ENCODE measurements around the gene SAMD4B. TPM values are rescaled to one million over a fixed set of nuclear protein-coding genes. Genes with fewer than 3 reads are reported as not detected.

Gene SAMD4B
- total and polyA plus RNA-seq, 9 of the 15 experiments (the other 6 are each of a cell fraction or from before 2014, with no cell fraction given), result 3.4 to 90.5 (median 38.0) TPM

DNA sequence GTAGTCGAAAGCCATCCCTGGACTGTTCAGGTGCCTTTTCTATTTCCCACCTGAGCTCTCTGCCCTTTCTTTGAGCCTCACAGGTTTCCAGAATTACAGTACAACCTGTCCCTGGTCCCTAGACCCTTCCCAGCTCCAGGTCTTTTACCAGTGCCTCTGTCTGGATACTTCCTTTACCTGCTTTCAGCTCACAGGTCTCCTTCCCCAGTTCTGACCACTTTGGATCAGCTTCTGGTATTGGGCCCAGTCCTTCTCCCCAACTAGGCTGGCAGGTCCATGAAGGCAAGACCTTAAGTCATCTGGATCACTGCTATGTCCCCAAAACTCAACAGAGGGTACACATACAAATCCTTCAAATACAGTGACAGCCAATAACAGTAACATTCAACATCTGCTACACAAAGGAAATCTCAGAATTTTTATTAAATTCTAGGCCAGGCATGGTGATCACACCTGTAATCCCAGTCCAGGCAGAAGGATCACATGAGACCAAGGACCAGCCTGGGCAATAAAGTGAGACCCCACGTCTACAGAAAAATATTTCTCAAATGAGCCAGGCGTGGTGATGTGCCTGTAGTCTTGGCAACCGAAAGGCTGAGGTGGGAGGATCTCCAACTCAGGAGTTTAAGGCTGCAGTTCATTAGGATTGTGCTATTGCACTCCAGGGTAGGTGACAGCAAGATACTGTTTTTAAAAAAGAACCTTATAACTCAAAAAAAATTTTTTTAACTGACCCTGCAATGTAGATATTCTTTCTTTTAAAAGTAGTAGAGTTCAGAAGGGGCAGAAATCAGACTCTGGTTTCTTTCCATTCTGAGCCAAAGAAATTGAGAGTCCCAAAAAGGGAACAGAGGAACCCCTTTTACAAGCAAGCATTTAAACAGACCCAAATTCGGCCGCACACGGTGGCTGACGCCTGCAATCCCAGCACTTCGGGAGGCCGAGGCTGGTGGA is 92.2 kb downstream of the SAMD4B start:
- FAIRE-seq (no peak), DNase-seq (ENCODE audit: extremely low read depth in 1 of 4, low spot score in 3 of 4) (no peak), ATAC-seq (no peak)
- in situ Hi-C loops (cut with MboI), result no loop called here
- intact Hi-C loops (cut with micrococcal nuclease), result no loop called here
- Histone ChIP-seq H3K9me1 (ENCODE audit: control insufficient read depth, insufficient read depth, low read length) (no peaks in the 10 kb centered on the region), H3K9me3 (replicated peaks; ENCODE audit: control insufficient read depth, insufficient read depth, low read depth, low read length) (no peaks in the 10 kb centered on the region), H2AFZ (ENCODE audit: low read depth, low read length) (no peak overlapping the region), H3K4me3 (peak overlapping the region; percentile 100), H3K4me1 (replicated peaks in 1 of 2; ENCODE audit: control insufficient read depth in 2 of 2, insufficient read depth in 2 of 2, low read length in 2 of 2) (peaks cover 28 to 33% of the 10 kb centered on the region in 2 experiments), H4K20me1 (replicated peaks; ENCODE audit: control insufficient read depth, insufficient read depth, low read length) (peaks cover 21% of the 10 kb centered on the region), H3K9ac (ENCODE audit: insufficient read depth in 1 of 2, low read depth in 2 of 2, low read length in 2 of 2) (peak overlapping the region; percentile 95 to 99), H3K27me3 (ENCODE audit: control insufficient read depth in 2 of 2, insufficient read depth in 2 of 2, low read length in 2 of 2) (no peaks in the 10 kb centered on the region), H3K4me2 (ENCODE audit: insufficient read depth, low read length) (peak overlapping the region; percentile 98), H3K27ac (ENCODE audit: extremely low read depth, low read depth, low read length) (peak overlapping the region; percentile 95), H3K79me2 (ENCODE audit: control insufficient read depth, insufficient read depth, low read length) (peaks cover 32% of the 10 kb centered on the region), H3K36me3 (ENCODE audit: control insufficient read depth, insufficient read depth, low read length) (peaks cover 37% of the 10 kb centered on the region)
- BruUV-seq (replicated peaks), result no TSS peak
- ChIA-PET CTCF (ENCODE audit: low intra/inter-chr PET ratio) (no interaction called here), POLR2A (interaction anchor here (0.8 to 6.2 kb wide), 17 partner anchors 10 to 238 kb away, joined by 3 to 141 read pairs (median 6); partner anchors contain the start of genes MED29, PAF1, SUPT5H and TIMM50)
- 12% methylated on average over 10 of the region's 10 CpGs for WGBS (ENCODE audit: insufficient coverage, low coverage, missing lambda C conversion rate)
- no peak for TF ChIP-seq PHB (CRISPR knock-in tag; IDR thresholded peaks at IDR 0.05)
- TF ChIP-seq RFX7 (CRISPR knock-in tag; IDR thresholded peaks at IDR 0.05), result no peak
- TF ChIP-seq EGR1 (conservative IDR thresholded peaks at IDR 0.05), result no peak
- TF ChIP-seq, protein P1, sequence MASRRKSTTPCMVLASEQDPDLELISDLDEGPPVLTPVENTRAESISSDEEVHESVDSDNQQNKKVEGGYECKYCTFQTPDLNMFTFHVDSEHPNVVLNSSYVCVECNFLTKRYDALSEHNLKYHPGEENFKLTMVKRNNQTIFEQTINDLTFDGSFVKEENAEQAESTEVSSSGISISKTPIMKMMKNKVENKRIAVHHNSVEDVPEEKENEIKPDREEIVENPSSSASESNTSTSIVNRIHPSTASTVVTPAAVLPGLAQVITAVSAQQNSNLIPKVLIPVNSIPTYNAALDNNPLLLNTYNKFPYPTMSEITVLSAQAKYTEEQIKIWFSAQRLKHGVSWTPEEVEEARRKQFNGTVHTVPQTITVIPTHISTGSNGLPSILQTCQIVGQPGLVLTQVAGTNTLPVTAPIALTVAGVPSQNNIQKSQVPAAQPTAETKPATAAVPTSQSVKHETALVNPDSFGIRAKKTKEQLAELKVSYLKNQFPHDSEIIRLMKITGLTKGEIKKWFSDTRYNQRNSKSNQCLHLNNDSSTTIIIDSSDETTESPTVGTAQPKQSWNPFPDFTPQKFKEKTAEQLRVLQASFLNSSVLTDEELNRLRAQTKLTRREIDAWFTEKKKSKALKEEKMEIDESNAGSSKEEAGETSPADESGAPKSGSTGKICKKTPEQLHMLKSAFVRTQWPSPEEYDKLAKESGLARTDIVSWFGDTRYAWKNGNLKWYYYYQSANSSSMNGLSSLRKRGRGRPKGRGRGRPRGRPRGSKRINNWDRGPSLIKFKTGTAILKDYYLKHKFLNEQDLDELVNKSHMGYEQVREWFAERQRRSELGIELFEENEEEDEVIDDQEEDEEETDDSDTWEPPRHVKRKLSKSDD (conservative IDR thresholded peaks at IDR 0.05; ENCODE audit: low read length), result no peak
- TF ChIP-seq, protein P2, sequence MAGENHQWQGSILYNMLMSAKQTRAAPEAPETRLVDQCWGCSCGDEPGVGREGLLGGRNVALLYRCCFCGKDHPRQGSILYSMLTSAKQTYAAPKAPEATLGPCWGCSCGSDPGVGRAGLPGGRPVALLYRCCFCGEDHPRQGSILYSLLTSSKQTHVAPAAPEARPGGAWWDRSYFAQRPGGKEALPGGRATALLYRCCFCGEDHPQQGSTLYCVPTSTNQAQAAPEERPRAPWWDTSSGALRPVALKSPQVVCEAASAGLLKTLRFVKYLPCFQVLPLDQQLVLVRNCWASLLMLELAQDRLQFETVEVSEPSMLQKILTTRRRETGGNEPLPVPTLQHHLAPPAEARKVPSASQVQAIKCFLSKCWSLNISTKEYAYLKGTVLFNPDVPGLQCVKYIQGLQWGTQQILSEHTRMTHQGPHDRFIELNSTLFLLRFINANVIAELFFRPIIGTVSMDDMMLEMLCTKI (IDR thresholded peaks at IDR 0.05; ENCODE audit: partially characterized antibody), result no peak
- TF ChIP-seq MAFK (IDR thresholded peaks at IDR 0.05; ENCODE audit: low read length), result no peak
- TF ChIP-seq, protein P3, sequence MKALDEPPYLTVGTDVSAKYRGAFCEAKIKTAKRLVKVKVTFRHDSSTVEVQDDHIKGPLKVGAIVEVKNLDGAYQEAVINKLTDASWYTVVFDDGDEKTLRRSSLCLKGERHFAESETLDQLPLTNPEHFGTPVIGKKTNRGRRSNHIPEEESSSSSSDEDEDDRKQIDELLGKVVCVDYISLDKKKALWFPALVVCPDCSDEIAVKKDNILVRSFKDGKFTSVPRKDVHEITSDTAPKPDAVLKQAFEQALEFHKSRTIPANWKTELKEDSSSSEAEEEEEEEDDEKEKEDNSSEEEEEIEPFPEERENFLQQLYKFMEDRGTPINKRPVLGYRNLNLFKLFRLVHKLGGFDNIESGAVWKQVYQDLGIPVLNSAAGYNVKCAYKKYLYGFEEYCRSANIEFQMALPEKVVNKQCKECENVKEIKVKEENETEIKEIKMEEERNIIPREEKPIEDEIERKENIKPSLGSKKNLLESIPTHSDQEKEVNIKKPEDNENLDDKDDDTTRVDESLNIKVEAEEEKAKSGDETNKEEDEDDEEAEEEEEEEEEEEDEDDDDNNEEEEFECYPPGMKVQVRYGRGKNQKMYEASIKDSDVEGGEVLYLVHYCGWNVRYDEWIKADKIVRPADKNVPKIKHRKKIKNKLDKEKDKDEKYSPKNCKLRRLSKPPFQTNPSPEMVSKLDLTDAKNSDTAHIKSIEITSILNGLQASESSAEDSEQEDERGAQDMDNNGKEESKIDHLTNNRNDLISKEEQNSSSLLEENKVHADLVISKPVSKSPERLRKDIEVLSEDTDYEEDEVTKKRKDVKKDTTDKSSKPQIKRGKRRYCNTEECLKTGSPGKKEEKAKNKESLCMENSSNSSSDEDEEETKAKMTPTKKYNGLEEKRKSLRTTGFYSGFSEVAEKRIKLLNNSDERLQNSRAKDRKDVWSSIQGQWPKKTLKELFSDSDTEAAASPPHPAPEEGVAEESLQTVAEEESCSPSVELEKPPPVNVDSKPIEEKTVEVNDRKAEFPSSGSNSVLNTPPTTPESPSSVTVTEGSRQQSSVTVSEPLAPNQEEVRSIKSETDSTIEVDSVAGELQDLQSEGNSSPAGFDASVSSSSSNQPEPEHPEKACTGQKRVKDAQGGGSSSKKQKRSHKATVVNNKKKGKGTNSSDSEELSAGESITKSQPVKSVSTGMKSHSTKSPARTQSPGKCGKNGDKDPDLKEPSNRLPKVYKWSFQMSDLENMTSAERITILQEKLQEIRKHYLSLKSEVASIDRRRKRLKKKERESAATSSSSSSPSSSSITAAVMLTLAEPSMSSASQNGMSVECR (CRISPR knock-in tag; IDR thresholded peaks at IDR 0.05), result peak; percentile 11; the same call in 1 of the 2 replicates
- TF ChIP-seq DIDO1 (tag; IDR thresholded peaks at IDR 0.05; ENCODE audit: low read depth), result no peak
- no peak for TF ChIP-seq PYGO2 (tag; IDR thresholded peaks at IDR 0.05)
- no peak for TF ChIP-seq MTA2 (IDR thresholded peaks at IDR 0.05; ENCODE audit: low read depth)
- no peak for TF ChIP-seq ELF4 (CRISPR knock-in tag; IDR thresholded peaks at IDR 0.05)
- no peak for TF ChIP-seq TAF1 (IDR thresholded peaks at IDR 0.05; ENCODE audit: control insufficient read depth, extremely low read depth, insufficient read depth, low read length, severe bottlenecking)
- 0 out of 2 replicates have a peak, but pooled peaks have one; percentile 12 for TF ChIP-seq HNRNPL (IDR thresholded peaks at IDR 0.05; ENCODE audit: low read depth, low read length)

Measured in K562 (cell line).